GM18873 (cell line): ENCODE data around the gene USP7.
"Not testable (repeated sequence)": the region's sequence is repeated elsewhere in the genome, so short reads cannot be mapped to it uniquely, and the experiment has no call there.

Experiments
- ATAC-seq: cut with Tn5 transposase; IDR thresholded peaks from one replicate; pipeline ENCODE4 v1.9.1; 2021; ENCODE audit warnings: mild to moderate bottlenecking, moderate library complexity, moderate number of reproducible peaks; ENCODE audit not compliant: unreplicated experiment, low FRiP score

USP7 gene

DNA sequence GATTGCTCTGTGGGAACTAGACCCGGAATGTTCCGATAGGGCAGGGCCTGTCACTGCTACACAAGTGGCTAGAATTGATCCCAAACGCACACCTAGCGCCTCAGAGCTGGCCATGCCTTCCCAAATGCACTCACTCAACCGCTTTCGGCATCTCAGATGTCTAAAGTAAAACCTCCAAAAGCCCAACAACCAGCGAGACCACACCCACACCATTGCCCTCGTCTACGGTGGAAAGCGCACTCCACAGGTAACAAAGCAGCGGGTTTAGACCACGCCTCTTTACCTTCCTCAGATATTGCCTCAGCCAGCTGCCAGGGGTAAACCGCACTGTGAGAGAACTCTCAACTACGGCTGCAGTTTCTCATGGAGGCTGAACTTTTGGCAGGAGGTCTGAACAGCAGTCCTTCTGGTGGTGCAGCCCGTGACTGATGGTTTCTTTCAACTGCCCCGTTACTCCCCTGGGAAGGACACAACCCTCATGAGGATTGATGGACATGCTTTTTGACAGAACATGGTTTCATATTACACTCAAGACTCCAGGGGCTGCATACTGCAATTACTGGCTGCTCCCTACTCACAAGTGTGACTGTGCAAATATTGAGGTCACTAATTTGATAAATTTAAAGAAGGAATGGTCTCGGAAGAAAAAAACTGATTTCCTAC, 34.5 kb downstream of the USP7 start:
- ATAC-seq, result no peak

- ATAC-seq, result no peak
Measured at GRCh38 chr16:8928467-8928957, 35.2 kb downstream of the USP7 start.

DNA sequence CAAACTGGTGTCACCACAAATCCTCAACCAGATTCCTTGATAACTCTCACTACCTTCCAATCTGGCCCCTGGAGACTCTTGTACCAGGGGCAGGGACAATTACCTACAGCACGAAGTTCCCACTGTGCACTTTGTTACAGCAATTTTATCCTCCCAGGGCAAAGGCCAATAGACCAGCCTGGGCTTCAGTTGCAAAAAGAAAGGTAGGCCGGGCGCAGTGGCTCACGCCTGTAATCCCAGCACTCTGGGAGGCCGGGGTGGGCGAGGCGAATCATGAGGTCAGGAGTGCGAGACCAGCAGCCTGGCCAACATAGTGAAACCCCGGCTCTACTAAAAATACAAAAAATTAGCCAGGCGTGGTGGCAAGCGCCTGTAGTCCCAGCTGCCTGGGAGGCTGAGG, 36.9 kb downstream of the USP7 start:
- ATAC-seq, result no peak

DNA sequence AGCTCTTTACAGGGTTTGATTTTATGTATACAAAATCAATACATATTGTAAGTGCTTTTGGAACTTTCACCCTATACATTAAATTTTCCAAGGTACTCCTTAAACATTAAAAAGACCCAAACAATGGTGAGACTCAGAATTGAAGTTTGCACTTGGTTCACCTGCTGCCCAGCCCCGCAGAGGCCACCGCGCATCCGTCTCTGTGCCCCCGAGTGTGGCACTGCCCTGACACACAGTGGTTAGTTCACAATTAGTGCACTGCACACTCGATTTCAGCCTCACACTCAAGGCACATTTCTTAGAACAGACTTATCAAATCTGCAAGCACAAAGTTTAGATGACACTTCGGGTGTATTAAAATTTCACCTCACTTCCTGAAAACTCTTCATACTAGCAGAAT, 38.3 kb downstream of the USP7 start:
- no peak for ATAC-seq

- ATAC-seq, result no peak
Measured at GRCh38 chr16:8924214-8924613, 39.5 kb downstream of the USP7 start.

DNA sequence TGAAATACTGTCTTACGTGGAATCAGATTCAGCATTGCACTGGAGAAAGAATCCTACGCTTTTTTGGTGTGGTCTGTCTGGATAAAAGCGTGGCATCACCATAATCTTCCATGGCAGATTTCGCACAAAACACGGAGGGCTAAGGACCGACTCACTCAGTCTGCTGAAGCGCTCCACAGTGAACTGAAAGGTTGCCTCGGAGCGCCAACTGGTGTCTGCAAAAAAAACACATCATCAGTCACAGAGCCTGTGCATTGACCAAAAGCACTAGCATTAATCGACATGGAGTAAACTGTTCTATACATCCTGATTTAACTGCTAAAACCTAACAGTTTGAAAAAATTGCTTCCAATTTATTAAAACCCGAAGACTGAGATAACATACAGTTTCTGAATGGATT, 40.5 kb downstream of the USP7 start:
- ATAC-seq, result no peak

GRCh38 chr16:8921347-8921984, 42.2 kb downstream of the USP7 start:
- no peak for ATAC-seq

DNA sequence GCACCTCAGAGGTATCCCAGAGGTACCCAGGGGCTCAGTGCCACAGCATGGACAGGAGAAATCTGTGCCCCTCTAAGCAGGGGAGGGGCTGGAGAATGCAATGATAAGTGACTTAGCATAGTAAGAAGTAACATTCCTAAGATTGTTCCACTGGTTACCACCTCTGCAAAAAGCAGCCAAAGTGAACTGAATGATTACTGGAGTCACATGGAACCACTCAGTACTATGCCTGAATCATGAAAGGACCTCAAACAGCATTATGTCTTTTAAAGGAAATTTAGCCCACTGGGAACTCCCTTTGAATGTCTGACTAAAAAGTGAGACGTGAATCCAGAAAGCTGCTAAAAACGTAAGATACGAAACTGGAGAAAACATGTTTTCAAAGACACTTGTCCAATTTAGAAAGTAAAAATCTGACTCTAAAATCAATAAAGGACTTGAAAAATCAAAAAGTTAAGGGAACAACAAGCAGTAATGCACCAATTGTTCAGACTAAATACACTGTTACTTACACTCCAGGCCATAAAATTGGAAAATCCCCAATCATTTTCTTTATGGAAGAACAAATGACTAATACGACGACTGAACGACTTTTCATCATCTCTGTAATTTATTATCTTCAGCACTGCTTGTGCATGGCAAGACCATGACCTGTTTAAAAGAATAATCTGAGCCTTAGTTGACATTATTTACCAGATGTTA, 42.9 kb downstream of the USP7 start:
- ATAC-seq, result no peak

- ATAC-seq, result no peak
Measured at GRCh38 chr16:8919934-8920462, 43.7 kb downstream of the USP7 start.

DNA sequence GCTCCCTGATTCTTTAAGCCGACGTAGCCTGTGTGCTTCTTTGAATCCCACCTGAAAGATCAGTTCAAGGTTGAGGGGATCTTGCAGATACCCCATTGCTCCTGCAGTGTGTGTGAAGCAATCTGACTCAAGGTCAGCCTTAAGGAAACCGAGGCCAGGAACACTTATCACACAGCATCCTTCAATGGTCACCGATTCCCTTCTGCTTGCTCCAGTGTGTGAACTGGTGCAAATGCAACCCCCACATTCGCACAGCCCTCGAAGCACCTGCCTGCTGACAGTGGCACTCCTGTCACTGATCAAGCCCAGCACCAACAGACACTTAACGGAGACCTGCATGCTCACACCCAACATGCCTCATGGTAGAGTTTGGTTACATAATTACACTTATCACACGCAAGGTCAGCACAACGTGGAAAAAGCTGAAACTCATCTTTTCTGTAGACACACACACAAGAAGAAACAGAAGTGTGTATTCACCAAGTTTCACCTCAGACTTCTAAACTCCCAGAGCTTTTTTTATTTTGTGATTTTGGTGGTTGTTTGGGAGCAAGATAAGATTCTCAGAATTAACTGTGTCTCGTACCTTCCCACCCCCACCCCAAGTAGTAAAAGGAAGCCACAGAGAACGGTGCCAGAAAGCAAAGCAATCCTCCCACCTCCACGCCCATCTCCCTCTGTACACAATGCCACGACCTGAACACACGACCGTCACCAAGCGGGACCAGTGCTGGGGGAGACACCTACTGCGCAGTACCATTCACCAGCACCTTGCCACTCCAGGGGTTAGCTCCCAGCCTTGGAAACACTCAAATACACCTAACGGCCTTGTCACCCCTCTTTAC, 44.4 kb downstream of the USP7 start:
- no peak for ATAC-seq

GRCh38 chr16:8917336-8917735, 46.4 kb downstream of the USP7 start:
- not testable (repeated sequence) for ATAC-seq

DNA sequence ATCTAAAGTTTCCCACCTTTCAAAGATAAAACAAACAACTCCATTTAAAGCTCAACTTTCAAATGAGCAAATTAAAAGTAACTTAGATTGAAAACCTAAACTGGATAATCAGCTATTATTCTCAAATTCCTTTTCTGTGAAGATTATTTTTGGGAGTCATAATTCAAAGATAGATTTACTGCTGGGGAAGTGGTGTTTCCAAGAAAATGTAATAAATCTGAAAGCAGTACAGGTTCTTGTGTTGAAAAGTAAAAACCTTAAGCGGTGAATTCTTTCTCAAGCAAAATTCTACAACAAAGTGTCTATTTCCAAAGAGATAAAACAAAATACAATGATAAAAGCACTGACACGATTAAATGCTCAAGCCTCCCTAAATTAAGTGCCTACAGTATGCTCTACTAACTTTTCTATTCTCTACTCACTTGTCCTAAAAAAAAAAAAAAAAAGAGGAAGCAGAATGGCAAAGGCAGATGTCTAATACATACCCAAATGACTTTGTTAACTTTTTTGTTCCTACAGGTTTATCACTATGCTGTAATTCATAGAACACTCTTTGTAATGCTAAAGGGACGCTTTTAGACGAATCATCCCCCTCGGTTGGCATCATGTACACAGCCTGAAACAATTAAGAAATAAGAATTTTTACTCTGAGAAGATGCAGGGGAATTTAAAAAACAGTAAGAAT, 47.0 kb downstream of the USP7 start:
- no peak for ATAC-seq

DNA sequence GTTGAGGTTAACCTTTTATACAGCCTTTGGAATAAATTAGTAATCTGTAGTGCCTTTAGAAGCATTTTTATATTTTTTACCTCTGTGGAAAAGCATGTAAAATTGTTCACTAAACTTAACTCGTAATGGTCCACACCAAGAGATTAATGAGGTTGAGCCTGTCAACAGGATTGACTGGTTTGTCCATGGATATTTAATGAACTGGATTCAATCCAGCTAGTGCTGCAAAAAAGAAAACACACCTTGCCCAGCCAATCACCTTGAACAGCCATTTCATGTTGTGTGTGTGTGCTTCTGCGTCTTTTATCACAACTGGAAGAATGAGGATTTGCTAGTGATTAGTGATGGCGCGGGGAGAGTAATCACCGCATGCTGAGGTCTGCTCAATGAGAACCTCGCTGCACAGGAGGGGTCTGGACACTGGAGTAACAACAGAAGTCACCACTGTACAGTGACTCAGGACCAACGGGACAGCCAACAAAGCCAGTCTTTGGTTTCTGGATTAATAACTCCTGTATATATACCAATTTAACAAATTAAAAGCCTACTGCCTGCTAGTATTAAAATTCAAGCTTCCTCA, 47.9 kb downstream of the USP7 start:
- no peak for ATAC-seq

DNA sequence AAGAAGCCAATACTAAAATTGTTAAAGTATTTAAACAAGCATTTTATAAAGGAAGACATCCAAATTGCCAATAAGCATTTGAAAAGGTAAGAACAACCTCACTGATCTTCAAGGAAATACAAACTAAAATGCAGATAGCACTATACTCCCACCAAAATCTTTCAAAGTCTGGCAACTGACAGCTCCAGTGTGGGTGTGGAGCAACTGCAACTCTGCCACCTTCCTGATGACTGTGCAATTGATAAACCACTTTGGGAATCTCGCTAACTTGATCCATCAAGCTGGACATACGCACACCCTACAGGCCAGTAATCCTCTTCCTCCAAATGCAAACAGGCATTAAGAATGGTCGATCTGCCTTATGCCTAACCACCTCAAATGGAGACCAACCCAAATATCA, 49.6 kb downstream of the USP7 start:
- ATAC-seq, result no peak

DNA sequence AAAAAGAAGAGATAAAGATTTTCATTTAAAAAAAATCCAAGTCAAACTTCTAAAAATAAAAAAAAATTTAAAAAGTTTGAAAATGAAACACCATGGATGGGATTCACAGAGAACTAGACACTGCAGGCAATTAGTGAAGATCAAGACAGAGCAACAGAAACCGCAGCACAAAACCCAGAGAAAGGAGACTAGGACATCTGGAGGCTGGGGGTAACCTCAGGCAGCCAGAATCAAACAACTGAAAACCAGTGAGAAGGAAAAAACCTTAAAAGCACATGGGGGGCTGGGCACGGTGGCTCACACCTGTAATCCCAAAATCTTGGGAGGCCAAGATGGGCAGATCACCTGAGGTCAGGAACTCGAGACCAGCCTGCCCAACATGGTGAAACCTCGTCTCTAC, 50.9 kb downstream of the USP7 start:
- ATAC-seq, result no peak

DNA sequence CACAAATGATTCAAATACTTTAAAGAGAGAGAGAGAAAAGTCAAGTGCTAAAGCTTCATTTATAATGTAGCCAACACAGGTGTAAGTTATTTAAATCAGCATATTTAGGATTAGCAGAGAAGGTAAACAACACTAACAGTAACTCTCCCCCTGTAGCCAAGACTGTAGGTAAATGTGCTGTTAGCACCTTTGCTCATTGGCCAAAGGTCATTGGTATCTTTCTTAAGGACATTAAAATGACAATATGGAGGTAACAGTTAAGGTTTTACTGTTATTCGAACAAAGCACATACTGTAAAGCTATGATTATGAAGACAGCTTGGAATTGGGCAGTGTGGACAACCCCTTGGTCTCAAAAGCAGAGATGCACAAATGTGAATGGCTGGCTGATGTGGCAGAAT, 52.9 kb downstream of the USP7 start:
- no peak for ATAC-seq

DNA sequence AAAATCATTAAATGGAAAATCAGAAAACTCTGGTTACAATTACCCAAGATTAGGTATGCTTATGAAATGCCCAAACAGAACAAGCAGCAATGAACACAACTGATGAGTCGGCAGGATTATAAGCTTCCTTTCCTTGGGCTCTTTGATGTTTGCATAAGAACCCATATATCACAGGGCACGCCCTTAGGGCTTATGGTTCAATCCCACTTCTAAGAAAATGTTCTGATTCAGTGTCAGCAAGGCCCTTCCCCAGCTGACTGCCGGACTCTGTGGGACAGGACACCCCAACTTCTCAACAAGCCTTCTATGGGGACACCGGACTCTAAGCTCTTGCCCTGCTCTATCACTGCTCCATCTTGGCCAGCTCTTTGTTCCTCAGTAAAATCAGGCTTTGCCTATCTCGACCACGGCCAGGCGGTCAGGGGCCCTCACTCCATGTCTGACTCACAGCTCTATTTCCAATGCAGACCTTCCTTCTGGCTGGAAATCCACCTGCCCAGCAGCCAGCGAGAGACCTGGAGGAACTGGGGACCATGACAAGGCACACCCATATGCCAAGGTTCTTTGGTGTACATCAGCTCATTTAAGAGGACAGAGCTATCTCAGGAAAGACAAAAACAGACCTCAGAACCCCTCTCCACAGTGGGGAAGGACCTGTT, 54.8 kb downstream of the USP7 start:
- no peak for ATAC-seq

DNA sequence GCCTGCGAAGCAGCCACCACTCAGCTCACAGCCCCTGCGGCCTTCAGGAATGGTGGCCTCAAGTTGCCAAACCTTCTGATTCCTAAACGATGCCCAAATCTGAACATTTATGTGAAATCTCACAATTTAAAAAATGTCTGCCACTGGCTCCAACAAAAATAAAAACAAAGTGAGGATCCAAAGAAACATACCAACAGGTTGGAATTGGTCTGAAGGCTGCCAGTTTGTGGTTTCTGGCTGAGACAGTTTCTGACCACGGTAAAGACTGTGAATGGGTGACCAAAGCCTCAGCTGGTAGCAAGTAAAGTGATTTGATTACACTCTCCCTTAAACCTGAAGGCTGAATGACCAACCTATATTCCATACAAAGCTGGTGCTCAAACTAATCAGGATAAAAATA, 56.6 kb downstream of the USP7 start:
- ATAC-seq, result no peak
